Stomach (tissue), 4 donors: ENCODE data around the gene RTP2.

Experiments
- EP300 ChIP-seq: sonication (generic); formaldehyde crosslinking; IDR thresholded peaks from one replicate; pipeline ENCODE4 v1.6.1; 2017; ENCODE audit warnings: antibody characterized with exemption
- POLR2A ChIP-seq, 4 donors: fragments of 450-650 bp; IDR thresholded peaks; one replicate each; pipeline ENCODE4 v1.6.1; 2016; ENCODE audit warnings: antibody characterized with exemption in 4 of 4, control low read depth in 2 of 4, mild to moderate bottlenecking in 1 of 4, moderate library complexity in 1 of 4
- TF ChIP-seq, protein P1 (sequence below), 7 experiments: fragments of 450-650 bp in 4 of 7; fragments of 200-600 bp in 3 of 7; sonication (generic) in 3 of 7; IDR thresholded peaks; one replicate each; pipeline ENCODE4 v1.5.1; 2016 to 2019; ENCODE audit warnings: antibody characterized with exemption in 7 of 7, control low read depth in 2 of 7, mild to moderate bottlenecking in 1 of 7

DNA sequence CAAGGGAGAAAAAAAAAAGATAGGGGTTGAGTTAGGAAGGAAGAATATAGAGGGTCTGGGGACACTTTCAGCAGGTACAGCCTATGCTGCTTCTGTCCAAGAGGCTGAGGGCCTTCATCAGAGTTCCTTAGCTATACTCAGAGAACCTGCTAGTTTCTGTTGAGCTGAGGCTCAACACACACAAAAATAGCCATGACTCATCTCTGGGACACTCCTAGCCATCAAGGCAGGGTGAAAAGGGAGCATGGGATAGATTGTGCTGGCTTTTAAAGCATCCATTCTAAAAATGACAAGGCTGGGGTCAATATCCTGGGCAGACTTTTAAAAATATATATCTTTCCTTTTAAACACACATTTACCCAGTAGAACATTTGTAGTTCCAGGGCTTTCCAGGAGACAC is 2.8 kb upstream of the RTP2 start:
- TF ChIP-seq, protein P1, sequence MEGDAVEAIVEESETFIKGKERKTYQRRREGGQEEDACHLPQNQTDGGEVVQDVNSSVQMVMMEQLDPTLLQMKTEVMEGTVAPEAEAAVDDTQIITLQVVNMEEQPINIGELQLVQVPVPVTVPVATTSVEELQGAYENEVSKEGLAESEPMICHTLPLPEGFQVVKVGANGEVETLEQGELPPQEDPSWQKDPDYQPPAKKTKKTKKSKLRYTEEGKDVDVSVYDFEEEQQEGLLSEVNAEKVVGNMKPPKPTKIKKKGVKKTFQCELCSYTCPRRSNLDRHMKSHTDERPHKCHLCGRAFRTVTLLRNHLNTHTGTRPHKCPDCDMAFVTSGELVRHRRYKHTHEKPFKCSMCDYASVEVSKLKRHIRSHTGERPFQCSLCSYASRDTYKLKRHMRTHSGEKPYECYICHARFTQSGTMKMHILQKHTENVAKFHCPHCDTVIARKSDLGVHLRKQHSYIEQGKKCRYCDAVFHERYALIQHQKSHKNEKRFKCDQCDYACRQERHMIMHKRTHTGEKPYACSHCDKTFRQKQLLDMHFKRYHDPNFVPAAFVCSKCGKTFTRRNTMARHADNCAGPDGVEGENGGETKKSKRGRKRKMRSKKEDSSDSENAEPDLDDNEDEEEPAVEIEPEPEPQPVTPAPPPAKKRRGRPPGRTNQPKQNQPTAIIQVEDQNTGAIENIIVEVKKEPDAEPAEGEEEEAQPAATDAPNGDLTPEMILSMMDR (IDR thresholded peaks at IDR 0.05), result no peak
- TF ChIP-seq POLR2A (IDR thresholded peaks at IDR 0.05), result no peak
- TF ChIP-seq EP300, result no peak
